Gastroesophageal sphincter (tissue), 3 donors: ENCODE measurements around the gene RGS14.

ENCODE experiments used
- EP300 ChIP-seq: sonication (generic); formaldehyde crosslinking; IDR thresholded peaks from one replicate; pipeline ENCODE4 v1.6.1; 2017; ENCODE audit warnings: antibody characterized with exemption, mild to moderate bottlenecking
- TF ChIP-seq, protein P1 (sequence below), 4 experiments: fragments of 200-600 bp in 2 of 4; fragments of 450-650 bp in 2 of 4; sonication (generic) in 1 of 4; IDR thresholded peaks; one replicate each; pipeline ENCODE4 v1.5.1; 2017 to 2019; ENCODE audit warnings: antibody characterized with exemption in 4 of 4, mild to moderate bottlenecking in 2 of 4, moderate library complexity in 2 of 4

DNA sequence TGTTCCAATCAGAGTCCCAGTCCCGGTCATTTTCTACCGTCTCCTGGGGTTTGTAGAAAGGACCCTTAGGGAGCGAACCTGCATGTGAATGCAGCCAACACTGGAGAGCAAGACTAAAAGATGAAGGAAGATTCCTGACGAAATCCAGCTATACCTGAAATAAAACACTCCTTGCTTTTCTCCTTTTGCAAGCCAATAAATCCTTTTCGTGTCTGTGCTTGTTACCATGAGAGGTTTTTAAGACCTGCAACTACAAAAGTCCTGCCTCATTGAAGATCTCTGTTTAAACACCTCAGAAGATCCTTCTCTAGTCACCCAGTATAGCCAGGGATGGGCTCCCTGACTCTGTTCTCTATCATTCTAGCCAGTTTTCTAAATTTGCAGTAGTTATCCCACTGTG, 16.5 kb downstream of the RGS14 start:
- TF ChIP-seq, protein P1, sequence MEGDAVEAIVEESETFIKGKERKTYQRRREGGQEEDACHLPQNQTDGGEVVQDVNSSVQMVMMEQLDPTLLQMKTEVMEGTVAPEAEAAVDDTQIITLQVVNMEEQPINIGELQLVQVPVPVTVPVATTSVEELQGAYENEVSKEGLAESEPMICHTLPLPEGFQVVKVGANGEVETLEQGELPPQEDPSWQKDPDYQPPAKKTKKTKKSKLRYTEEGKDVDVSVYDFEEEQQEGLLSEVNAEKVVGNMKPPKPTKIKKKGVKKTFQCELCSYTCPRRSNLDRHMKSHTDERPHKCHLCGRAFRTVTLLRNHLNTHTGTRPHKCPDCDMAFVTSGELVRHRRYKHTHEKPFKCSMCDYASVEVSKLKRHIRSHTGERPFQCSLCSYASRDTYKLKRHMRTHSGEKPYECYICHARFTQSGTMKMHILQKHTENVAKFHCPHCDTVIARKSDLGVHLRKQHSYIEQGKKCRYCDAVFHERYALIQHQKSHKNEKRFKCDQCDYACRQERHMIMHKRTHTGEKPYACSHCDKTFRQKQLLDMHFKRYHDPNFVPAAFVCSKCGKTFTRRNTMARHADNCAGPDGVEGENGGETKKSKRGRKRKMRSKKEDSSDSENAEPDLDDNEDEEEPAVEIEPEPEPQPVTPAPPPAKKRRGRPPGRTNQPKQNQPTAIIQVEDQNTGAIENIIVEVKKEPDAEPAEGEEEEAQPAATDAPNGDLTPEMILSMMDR (IDR thresholded peaks at IDR 0.05): no peak
- no peak for TF ChIP-seq EP300
